HG02943 (cell line): ENCODE data around the gene PAM16.
"Not testable (repeated sequence)": the region's sequence is repeated elsewhere in the genome, so short reads cannot be mapped to it uniquely, and the experiment has no call there.

ENCODE experiments used
- ATAC-seq: cut with Tn5 transposase; IDR thresholded peaks from one replicate; pipeline ENCODE4 v1.9.1; 2021; ENCODE audit warnings: mild to moderate bottlenecking, low read depth, moderate library complexity; ENCODE audit not compliant: unreplicated experiment

PAM16 gene

DNA sequence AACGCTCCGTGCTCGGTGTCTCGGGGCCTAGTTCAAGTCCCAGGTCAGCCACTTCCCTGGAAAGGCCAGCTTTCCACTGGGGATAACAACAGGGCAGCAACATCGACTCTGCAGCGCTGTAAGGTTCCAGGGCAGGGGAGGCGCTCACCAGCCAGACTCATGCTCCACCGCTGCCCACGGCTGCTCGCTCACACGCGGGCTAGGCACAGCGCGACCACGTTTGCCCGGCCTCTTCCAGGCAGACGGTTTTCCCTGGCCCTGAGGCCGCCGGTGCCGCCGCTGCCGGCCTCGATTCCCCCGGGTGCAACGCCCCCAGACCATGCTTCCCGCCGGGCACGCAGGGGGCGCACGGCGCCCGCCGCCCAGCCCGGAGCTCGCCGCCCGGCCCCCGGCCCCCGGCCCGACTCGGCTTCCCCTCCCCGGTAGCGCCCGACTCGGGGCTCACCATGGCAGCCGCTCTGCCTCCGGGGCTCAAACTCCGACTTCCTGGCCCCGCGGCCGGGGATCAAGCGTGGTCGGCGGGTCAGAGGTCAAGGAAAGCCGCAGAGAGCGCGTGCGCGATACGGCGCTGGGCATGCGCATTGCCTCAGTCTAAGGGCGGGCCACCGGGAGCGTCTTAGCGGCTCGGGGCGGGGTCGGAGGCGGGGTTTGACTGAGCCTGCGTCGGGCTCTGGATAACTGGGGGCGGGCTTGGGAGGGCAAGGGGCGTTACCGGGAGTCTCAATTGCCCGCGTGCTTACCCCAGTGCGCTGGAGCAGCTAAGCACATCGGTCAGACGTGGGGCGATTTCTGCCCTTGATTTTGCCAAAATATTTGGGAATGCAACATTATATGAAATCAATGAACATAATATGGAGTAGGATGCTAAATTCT is at the start of gene PAM16:
PAM16 (minus strand) TSS at position 535 of the 873 bp plus-strand sequence; CDS start at position 448, 87 bp downstream.
- peak; percentile 90 for ATAC-seq

DNA sequence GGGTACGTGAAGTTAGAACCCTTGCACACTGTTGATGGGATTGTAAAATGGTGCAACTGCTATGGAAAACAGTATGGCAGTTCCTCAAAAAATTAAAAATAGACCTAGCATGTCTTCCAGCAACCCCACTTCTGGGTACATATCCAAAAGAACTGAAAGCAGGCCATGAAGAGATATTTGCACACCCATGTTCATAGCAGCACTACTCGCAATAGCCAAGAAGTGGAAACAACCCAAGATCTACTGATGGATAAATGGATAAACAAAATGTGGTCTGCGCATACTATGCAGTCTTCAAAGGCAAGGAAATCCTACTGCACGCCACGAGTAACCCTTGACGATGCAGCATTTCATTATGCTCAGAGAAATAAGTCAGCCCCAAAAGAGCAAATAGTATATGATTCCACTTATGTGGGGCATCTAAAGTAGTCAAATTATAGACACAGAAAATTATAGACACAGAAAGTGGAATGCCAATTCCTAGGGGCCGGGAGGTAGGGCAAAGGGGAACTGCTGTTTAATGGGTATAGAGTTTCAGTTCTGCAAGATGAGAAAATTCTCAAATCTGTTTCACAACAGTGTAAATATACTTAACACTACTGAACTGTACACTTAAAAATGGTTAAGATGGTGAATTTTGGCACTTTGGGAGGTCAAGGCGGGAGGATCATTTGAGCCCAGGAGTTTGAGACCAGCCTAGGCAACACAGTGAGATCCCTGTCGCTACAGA is 48.0 kb upstream of the PAM16 start:
- ATAC-seq: no peak

- no peak for ATAC-seq
Observed at GRCh38 chr16:4395055-4395726, 44.1 kb upstream of the PAM16 start.

- not testable (repeated sequence) for ATAC-seq
Observed at GRCh38 chr16:4393850-4394249, 42.7 kb upstream of the PAM16 start.

DNA sequence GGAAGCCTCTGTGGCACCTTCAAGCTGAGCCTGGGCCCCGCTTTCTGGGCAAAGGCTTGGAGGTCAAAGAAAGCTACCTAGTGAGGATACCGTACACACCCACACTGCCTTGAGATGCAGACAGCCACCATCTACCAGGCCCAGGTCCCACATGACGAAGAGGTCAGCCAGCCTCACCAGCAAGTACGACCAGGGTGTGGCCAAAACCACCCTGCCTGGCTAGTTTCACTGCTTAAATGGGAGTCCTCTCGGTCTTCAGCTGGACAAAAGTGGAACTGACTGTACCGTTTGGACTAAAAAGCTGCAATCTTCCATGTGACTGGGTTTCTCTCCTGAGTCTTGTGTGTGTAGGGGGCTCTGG is 42.1 kb upstream of the PAM16 start:
- ATAC-seq: no peak

DNA sequence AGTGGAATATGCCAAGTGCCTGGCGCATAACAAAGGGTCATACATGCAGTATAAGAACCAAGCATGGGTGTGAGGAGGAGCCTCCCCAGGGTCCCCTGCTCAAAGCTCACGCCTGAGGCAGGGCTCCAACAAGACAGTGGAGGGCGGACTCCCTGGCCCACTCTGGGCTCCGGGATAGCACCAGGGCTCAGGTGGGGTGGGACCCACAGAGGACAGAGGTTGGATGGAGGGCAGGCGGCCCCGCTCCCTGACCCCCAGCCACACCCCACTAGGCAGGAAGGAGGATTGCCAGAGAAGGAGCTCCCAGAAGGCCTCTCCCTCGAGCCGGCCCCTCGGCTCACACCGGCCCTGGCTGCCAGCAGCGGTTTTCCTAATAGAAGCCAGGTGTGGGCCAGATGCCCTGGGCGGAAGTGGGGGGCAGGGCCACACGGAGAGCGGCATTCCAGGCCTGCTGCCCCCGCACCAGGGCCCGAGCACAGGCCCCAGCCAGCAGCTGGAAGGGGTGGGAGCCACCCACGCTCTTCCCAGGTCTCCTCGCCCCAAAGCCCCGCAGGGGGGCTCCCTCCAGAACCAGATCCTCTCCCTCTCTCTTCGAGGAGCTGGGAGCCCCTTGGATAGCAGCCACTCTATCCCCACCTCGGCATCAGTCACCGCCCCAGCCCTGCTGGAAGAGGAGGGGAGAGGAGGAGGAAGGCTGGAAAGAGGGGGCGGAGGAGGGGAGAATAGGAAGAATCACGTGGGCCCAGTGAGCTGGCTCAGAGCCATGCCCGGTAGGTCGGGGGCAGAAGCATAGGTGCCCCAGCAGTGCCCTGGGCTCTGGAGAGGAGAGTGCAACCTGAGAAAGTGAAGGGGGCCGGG is 41.5 kb upstream of the PAM16 start:
- ATAC-seq: no peak

- ATAC-seq: no peak
Observed at GRCh38 chr16:4391631-4392381, 40.7 kb upstream of the PAM16 start.

DNA sequence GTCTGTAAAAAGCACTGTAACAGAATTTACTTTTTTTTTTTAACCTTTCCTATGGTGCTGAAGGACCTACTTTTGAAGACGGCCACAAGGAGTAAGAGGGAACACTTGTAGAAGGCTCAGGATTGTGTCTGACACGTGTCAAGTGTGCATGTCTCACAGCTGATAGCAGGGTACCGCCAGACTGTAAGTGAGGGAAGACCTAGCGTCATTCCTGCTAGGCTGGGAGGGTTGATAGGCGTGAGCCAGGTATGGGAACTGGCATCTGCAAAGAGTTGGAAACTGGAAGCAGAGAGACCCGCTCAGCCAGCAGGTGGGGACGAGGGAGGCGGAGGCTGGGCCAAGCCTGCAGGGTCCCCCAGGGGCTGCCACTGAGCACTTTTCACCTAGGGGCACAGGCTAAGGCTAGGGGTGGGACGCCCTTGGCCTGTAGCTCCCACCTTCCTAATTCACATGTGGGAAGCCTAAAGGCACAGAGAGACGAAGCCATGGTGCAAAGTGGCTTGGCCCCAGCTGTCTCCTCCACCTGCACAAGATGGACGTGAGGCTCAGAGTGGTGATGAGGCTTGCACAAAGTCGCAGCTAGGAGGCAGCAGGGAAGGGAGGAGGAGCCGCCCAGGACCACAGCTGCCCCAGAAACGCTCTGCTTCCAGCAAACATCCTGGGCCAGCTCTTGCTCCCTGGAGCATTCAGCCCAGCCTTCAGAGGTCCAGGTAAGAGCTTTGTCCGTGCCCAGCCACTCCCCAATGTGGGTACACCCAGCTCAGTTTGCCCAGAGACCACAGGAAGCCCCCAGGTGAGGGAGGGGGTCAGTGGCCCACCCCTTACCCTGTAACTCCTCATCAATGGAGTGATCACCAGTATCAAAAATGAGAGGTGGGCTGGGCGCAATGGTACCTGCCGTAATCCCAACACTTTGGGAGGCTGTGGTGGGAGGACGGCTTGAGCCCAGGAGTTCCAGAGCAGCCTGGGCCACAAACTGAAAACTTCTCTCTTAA is 39.4 kb upstream of the PAM16 start:
- no peak for ATAC-seq

- no peak for ATAC-seq
Observed at GRCh38 chr16:4389051-4389955, 38.2 kb upstream of the PAM16 start.

- ATAC-seq: no peak
Observed at GRCh38 chr16:4388271-4389021, 37.3 kb upstream of the PAM16 start.

GRCh38 chr16:4387781-4388180 is 36.7 kb upstream of the PAM16 start:
- ATAC-seq: no peak

GRCh38 chr16:4386951-4387565 is 35.9 kb upstream of the PAM16 start:
- no peak for ATAC-seq

- no peak for ATAC-seq
Observed at GRCh38 chr16:4386451-4386805, 35.3 kb upstream of the PAM16 start.

DNA sequence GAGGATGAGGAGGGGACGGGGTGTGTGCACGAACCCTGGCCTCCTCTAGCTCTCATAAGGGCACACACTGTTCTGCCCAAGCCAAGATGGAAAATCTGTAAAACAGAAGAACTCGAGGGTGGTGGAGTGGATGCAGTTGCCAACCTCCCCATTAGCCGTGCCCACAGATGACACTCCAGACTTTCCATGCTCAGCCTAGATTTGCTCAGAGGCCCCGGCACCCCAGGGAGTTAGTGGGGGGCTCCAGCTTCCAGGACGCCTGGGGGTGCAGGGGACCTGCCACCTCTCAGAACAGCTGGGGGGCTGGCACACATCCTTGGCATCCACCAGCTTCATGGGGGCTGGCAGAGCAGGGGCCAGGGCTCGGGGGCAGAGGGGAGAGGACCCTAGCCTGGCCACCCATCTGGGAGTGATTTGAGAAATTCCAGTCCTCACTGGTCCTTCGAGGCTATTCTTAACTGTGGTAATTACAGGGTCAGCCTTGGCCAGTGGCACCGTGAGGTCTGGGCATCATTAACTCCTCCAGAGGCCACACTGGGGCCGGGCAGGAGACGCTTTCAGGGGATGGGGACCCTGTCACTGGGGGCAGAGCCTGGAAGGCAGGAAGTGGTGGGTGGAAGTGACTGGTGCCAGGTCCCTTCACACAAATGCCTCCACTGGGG is 34.8 kb upstream of the PAM16 start:
- ATAC-seq: no peak

- ATAC-seq: no peak
Observed at GRCh38 chr16:4385066-4385788, 34.1 kb upstream of the PAM16 start.
